Measurements from ENCODE around the gene SP1.
A peak's percentile ranks its signal among the peaks of the same experiment; 100 is the strongest.
"Not testable (repeated sequence)": the region's sequence is repeated elsewhere in the genome, so short reads cannot be mapped to it uniquely, and the experiment has no call there.

Gene SP1

GRCh38 chr12:53410951-53411350 lies 31.0 kb downstream of the SP1 start:
- no peak for DNase-seq (ENCODE audit: extremely low read depth in 1 of 2, low read depth in 1 of 2)

- DNase-seq (ENCODE audit: extremely low read depth in 1 of 2, low read depth in 1 of 2), result no peak
Observed at GRCh38 chr12:53413485-53414204, 33.7 kb downstream of the SP1 start.

GRCh38 chr12:53414756-53415417 lies 34.9 kb downstream of the SP1 start:
- no peak for DNase-seq (ENCODE audit: extremely low read depth in 1 of 2, low read depth in 1 of 2)

GRCh38 chr12:53415752-53416389 lies 35.9 kb downstream of the SP1 start:
- not testable (repeated sequence) for DNase-seq (ENCODE audit: extremely low read depth in 1 of 2, low read depth in 1 of 2)

GRCh38 chr12:53417291-53417816 lies 37.4 kb downstream of the SP1 start:
- DNase-seq (ENCODE audit: extremely low read depth in 1 of 2, low read depth in 1 of 2), result not testable (repeated sequence)

GRCh38 chr12:53418221-53418620 lies 38.2 kb downstream of the SP1 start:
- DNase-seq (ENCODE audit: extremely low read depth in 1 of 2, low read depth in 1 of 2), result no peak

- no peak for DNase-seq (ENCODE audit: extremely low read depth in 1 of 2, low read depth in 1 of 2)
Observed at GRCh38 chr12:53419756-53420155, 39.8 kb downstream of the SP1 start.

- DNase-seq (ENCODE audit: extremely low read depth in 1 of 2, low read depth in 1 of 2), result not testable (repeated sequence)
Observed at GRCh38 chr12:53422247-53422646, 42.3 kb downstream of the SP1 start.

GRCh38 chr12:53423597-53423996 lies 43.6 kb downstream of the SP1 start, which contains the start of gene AMHR2:
AMHR2 (plus strand) TSS chr12:53423855; CDS start chr12:53423935, 80 bp downstream.
- DNase-seq (ENCODE audit: extremely low read depth in 1 of 2, low read depth in 1 of 2), result no peak

GRCh38 chr12:53424626-53425514 lies 44.9 kb downstream of the SP1 start:
- DNase-seq (ENCODE audit: extremely low read depth in 1 of 2, low read depth in 1 of 2), result no peak

- DNase-seq (ENCODE audit: extremely low read depth in 1 of 2, low read depth in 1 of 2), result no peak
Observed at GRCh38 chr12:53425515-53426150, 45.7 kb downstream of the SP1 start.

- DNase-seq (ENCODE audit: extremely low read depth in 1 of 2, low read depth in 1 of 2), result peak in 1 of 2 donors; percentile 61
Observed at GRCh38 chr12:53427905-53428594, 48.1 kb downstream of the SP1 start.

- no peak for DNase-seq (ENCODE audit: extremely low read depth in 1 of 2, low read depth in 1 of 2)
Observed at GRCh38 chr12:53428741-53429140, 48.8 kb downstream of the SP1 start.

- DNase-seq (ENCODE audit: extremely low read depth in 1 of 2, low read depth in 1 of 2), result no peak
Observed at GRCh38 chr12:53430116-53430515, 50.1 kb downstream of the SP1 start.

GRCh38 chr12:53431187-53431586 lies 51.2 kb downstream of the SP1 start:
- no peak for DNase-seq (ENCODE audit: extremely low read depth in 1 of 2, low read depth in 1 of 2)

GRCh38 chr12:53435326-53435725 lies 55.4 kb downstream of the SP1 start:
- not testable (repeated sequence) for DNase-seq (ENCODE audit: extremely low read depth in 1 of 2, low read depth in 1 of 2)

- not testable (repeated sequence) for DNase-seq (ENCODE audit: extremely low read depth in 1 of 2, low read depth in 1 of 2)
Observed at GRCh38 chr12:53439582-53439981, 59.6 kb downstream of the SP1 start.

- peak; percentile 95 to 99 for DNase-seq (ENCODE audit: extremely low read depth in 1 of 2, low read depth in 1 of 2)
Observed at GRCh38 chr12:53441040-53441833, 61.3 kb downstream of the SP1 start, which contains the start of gene PRR13. PRR13 (plus strand) TSS chr12:53441734; CDS start chr12:53442715, 981 bp downstream.

- no peak for DNase-seq (ENCODE audit: extremely low read depth in 1 of 2, low read depth in 1 of 2)
Observed at GRCh38 chr12:53443955-53444354, 64.0 kb downstream of the SP1 start.

All from stimulated activated CD8-positive, alpha-beta memory T cell treated with anti-CD3 and anti-CD28 coated beads, Interleukin-7, amount 100 ng/mL, for 48 hours (primary cell).